Measurements from ENCODE around the gene RTRAF.

Gene RTRAF

GRCh38 chr14:51990488-51990887 lies 1.1 kb downstream of the RTRAF start:
- Histone ChIP-seq H3K9ac (ENCODE audit: low read length) (peak overlapping the region; percentile 89), H4K20me1 (ENCODE audit: insufficient read depth, low read length) (peaks cover 9% of the 10 kb centered on the region), H3K79me2 (ENCODE audit: low read length) (peaks cover 56% of the 10 kb centered on the region), H3K4me1 (ENCODE audit: low read length) (peaks cover 32% of the 10 kb centered on the region), H3K9me3 (ENCODE audit: insufficient read depth, low read length) (no peaks in the 10 kb centered on the region), H3K4me2 (ENCODE audit: low read length) (peak overlapping the region; percentile 79), H3K36me3 (replicated peaks; ENCODE audit: low read depth, low read length) (peaks cover 30% of the 10 kb centered on the region), H2AFZ (ENCODE audit: low read depth, low read length) (no peak overlapping the region), H3K27me3 (ENCODE audit: low read depth, low read length) (no peaks in the 10 kb centered on the region), H3K4me3 (ENCODE audit: low read length) (peak overlapping the region; percentile 95), H3K27ac (ENCODE audit: low read length) (no peak overlapping the region)
- no peak for TF ChIP-seq EZH2phosphoT487 (IDR thresholded peaks at IDR 0.05; ENCODE audit: low read depth)

- H3K36me3 ChIP-seq (replicated peaks; ENCODE audit: low read depth, low read length): peaks cover 49% of the 10 kb centered on the region
- H3K9me3 ChIP-seq (ENCODE audit: insufficient read depth, low read length): no peaks in the 10 kb centered on the region
- peak overlapping the region; percentile 11; the same call in 1 of the 2 replicates for H3K4me3 ChIP-seq (ENCODE audit: low read length)
- peaks cover 31% of the 10 kb centered on the region for H3K4me1 ChIP-seq (ENCODE audit: low read length)
- no peaks in the 10 kb centered on the region for H3K27me3 ChIP-seq (ENCODE audit: low read depth, low read length)
- H3K9ac ChIP-seq (ENCODE audit: low read length): no peak overlapping the region
- peak overlapping the region; percentile 16; the same call in 1 of the 2 replicates for H3K27ac ChIP-seq (ENCODE audit: low read length)
- H3K4me2 ChIP-seq (ENCODE audit: low read length): peak overlapping the region; percentile 38
- no peak for TF ChIP-seq CTCF (IDR thresholded peaks at IDR 0.05; ENCODE audit: low read depth, low read length)
- no peak for TF ChIP-seq EZH2phosphoT487 (IDR thresholded peaks at IDR 0.05; ENCODE audit: low read depth)
- H3K79me2 ChIP-seq (ENCODE audit: low read length): peaks cover 69% of the 10 kb centered on the region
- peaks cover 9% of the 10 kb centered on the region for H4K20me1 ChIP-seq (ENCODE audit: insufficient read depth, low read length)
- H2AFZ ChIP-seq (ENCODE audit: low read depth, low read length): no peak overlapping the region
Observed at GRCh38 chr14:51993285-51993920, 4.1 kb downstream of the RTRAF start.

DNA sequence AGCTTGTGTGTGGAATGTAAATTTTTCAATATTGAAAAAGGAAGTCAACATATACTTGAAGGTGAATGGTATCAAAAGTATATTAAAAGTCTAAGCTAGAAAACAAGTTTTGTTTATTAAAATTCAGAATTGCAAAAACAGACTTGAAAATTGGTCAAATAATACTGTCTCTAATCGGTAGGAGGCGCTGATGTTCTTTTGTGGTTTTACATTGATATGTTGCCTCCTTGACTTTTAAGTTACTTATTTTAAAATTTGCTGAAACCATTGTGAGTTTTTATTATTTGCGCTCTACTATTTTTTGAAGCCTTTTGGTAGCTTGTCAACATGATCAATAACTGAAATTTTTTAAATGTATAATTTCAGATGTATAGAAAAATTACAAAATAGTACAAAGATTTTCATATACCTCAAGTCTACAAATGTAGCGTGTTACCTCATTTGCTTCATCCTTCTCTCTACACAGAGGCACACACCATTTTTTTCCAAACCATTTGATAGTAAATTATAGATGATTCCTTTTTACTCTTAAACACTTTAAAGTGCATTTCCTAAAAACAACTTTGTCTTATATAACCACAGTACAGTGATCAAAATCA lies 6.9 kb downstream of the RTRAF start:
- Histone ChIP-seq H2AFZ (ENCODE audit: low read depth, low read length) (no peak overlapping the region), H3K4me2 (ENCODE audit: low read length) (no peak overlapping the region), H3K79me2 (ENCODE audit: low read length) (peaks cover 50% of the 10 kb centered on the region), H3K4me1 (ENCODE audit: low read length) (peaks cover 16% of the 10 kb centered on the region), H3K36me3 (replicated peaks; ENCODE audit: low read depth, low read length) (peaks cover 69% of the 10 kb centered on the region), H4K20me1 (ENCODE audit: insufficient read depth, low read length) (peaks cover 9% of the 10 kb centered on the region), H3K9me3 (ENCODE audit: insufficient read depth, low read length) (no peaks in the 10 kb centered on the region), H3K9ac (ENCODE audit: low read length) (no peak overlapping the region), H3K27me3 (ENCODE audit: low read depth, low read length) (no peaks in the 10 kb centered on the region), H3K27ac (ENCODE audit: low read length) (no peak overlapping the region), H3K4me3 (ENCODE audit: low read length) (no peak overlapping the region)
- no peak for TF ChIP-seq EZH2phosphoT487 (IDR thresholded peaks at IDR 0.05; ENCODE audit: low read depth)
- peak; percentile 79 for TF ChIP-seq CTCF (IDR thresholded peaks at IDR 0.05; ENCODE audit: low read depth, low read length)

DNA sequence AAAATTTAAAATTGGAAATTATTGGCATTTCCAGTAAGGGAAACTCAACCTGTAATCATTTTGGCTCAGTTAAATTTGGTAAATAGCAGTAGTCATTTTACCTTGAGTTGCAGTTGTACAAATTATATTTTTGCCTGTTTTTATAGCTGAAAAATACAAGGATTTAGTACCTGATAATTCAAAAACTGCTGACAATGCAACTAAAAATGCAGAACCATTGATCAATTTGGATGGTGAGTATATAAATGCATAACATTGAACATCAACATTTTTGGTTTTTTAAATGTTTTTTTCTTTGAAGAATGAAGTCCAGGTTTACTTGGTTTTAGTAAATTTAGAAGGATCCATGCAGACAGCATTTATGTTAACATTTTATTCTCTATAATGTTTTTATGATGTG lies 9.0 kb downstream of the RTRAF start:
- Histone ChIP-seq H3K9ac (ENCODE audit: low read length) (no peak overlapping the region), H4K20me1 (ENCODE audit: insufficient read depth, low read length) (peaks cover 8% of the 10 kb centered on the region), H2AFZ (ENCODE audit: low read depth, low read length) (no peak overlapping the region), H3K36me3 (replicated peaks; ENCODE audit: low read depth, low read length) (peaks cover 79% of the 10 kb centered on the region), H3K4me3 (ENCODE audit: low read length) (no peak overlapping the region), H3K4me2 (ENCODE audit: low read length) (no peak overlapping the region), H3K27me3 (ENCODE audit: low read depth, low read length) (no peaks in the 10 kb centered on the region), H3K79me2 (ENCODE audit: low read length) (peaks cover 33% of the 10 kb centered on the region), H3K27ac (ENCODE audit: low read length) (no peak overlapping the region), H3K9me3 (ENCODE audit: insufficient read depth, low read length) (no peaks in the 10 kb centered on the region), H3K4me1 (ENCODE audit: low read length) (peaks cover 7% of the 10 kb centered on the region)
- no peak for TF ChIP-seq CTCF (IDR thresholded peaks at IDR 0.05; ENCODE audit: low read depth, low read length)

Measured in OCI-LY3 (cell line).